ENCODE data around the gene TIMM29. TPM values are rescaled to one million over a fixed set of nuclear protein-coding genes. Genes with fewer than 3 reads are reported as not detected.

TIMM29 gene
- total RNA-seq, 1 experiment from 2014 or later: 35.2 TPM

Other genes with a start within 250 kb of the TIMM29 start
- gene QTRT1, start 227.4 kb upstream of the TIMM29 start, total RNA-seq (2014; rRNA removed; shearing (Covaris generic)): 41.2 and 42.2 TPM in 2 replicates
- 54.9 and 68.0 TPM in 2 replicates for gene DNM2, start 210.7 kb upstream of the TIMM29 start, total RNA-seq (2014; rRNA removed; shearing (Covaris generic))
- gene TMED1, start 92.6 kb upstream of the TIMM29 start, total RNA-seq (2014; rRNA removed; shearing (Covaris generic)): 49.2 and 55.8 TPM in 2 replicates
- not detected in 2 replicates for gene C19orf38, start 80.4 kb upstream of the TIMM29 start, total RNA-seq (2014; rRNA removed; shearing (Covaris generic))
- 33.8 and 47.1 TPM in 2 replicates for gene CARM1, start 57.3 kb upstream of the TIMM29 start, total RNA-seq (2014; rRNA removed; shearing (Covaris generic))
- gene YIPF2, start 172 bp upstream of the TIMM29 start, total RNA-seq (2014; rRNA removed; shearing (Covaris generic)): 62.6 and 65.3 TPM in 2 replicates
- gene SMARCA4, start 32.2 kb downstream of the TIMM29 start, total RNA-seq (2014; rRNA removed; shearing (Covaris generic)): 96.3 and 106 TPM in 2 replicates
- gene LDLR, start 160.7 kb downstream of the TIMM29 start, total RNA-seq (2014; rRNA removed; shearing (Covaris generic)): 53.6 and 67.8 TPM in 2 replicates
- gene SPC24, start 227.0 kb downstream of the TIMM29 start, total RNA-seq (2014; rRNA removed; shearing (Covaris generic)): 112 and 122 TPM in 2 replicates

All from HT1080 (cell line).